HG03354 (cell line): Measurements from ENCODE around the gene FAM8A1.

Experiments
- ATAC-seq: cut with Tn5 transposase; IDR thresholded peaks from one replicate; pipeline ENCODE4 v1.9.1; 2021; ENCODE audit warnings: mild to moderate bottlenecking; ENCODE audit not compliant: unreplicated experiment, poor library complexity, severe bottlenecking

The FAM8A1 gene

GRCh38 chr6:17600527-17601385, 654 bp downstream of the FAM8A1 start:
- ATAC-seq = peak; percentile 60

GRCh38 chr6:17601386-17601703, 1.2 kb downstream of the FAM8A1 start:
- ATAC-seq = no peak

GRCh38 chr6:17602888-17603287, 2.8 kb downstream of the FAM8A1 start:
- ATAC-seq = no peak

GRCh38 chr6:17606606-17607005, 6.5 kb downstream of the FAM8A1 start:
- ATAC-seq = no peak

GRCh38 chr6:17610835-17611234, 10.7 kb downstream of the FAM8A1 start:
- no peak for ATAC-seq

- ATAC-seq = no peak
Measured at GRCh38 chr6:17612048-17612447, 11.9 kb downstream of the FAM8A1 start.

GRCh38 chr6:17615794-17616193, 15.7 kb downstream of the FAM8A1 start:
- no peak for ATAC-seq

GRCh38 chr6:17621003-17621402, 20.9 kb downstream of the FAM8A1 start:
- ATAC-seq = peak; percentile 87

- no peak for ATAC-seq
Measured at GRCh38 chr6:17622144-17622543, 22.0 kb downstream of the FAM8A1 start.

GRCh38 chr6:17624396-17624795, 24.3 kb downstream of the FAM8A1 start:
- ATAC-seq = no peak

- peak; percentile 79 for ATAC-seq
Measured at GRCh38 chr6:17628873-17629272, 28.8 kb downstream of the FAM8A1 start.

- ATAC-seq = no peak
Measured at GRCh38 chr6:17629824-17630510, 29.9 kb downstream of the FAM8A1 start.

- no peak for ATAC-seq
Measured at GRCh38 chr6:17630511-17631073, 30.5 kb downstream of the FAM8A1 start.

- no peak for ATAC-seq
Measured at GRCh38 chr6:17632934-17633333, 32.8 kb downstream of the FAM8A1 start.

- no peak for ATAC-seq
Measured at GRCh38 chr6:17633465-17634188, 33.5 kb downstream of the FAM8A1 start.

GRCh38 chr6:17635568-17635967, 35.5 kb downstream of the FAM8A1 start:
- no peak for ATAC-seq

GRCh38 chr6:17638212-17638715, 38.2 kb downstream of the FAM8A1 start:
- ATAC-seq = no peak

GRCh38 chr6:17640477-17640917, 40.4 kb downstream of the FAM8A1 start:
- ATAC-seq = no peak

GRCh38 chr6:17648745-17649144, 48.6 kb downstream of the FAM8A1 start:
- ATAC-seq = no peak

GRCh38 chr6:17650656-17651309, 50.7 kb downstream of the FAM8A1 start:
- ATAC-seq = no peak
